Adrenal gland (tissue), 5 donors: ENCODE results near the gene BORCS8.

Experiments
- CTCF ChIP-seq, 6 experiments: fragments of 450-650 bp in 4 of 6; fragments of 200-600 bp in 2 of 6; sonication (generic) in 1 of 6; IDR thresholded peaks; 1 replicate in 5 of 6; 2 replicates in 1 of 6; pipeline versions ENCODE4 v1.5.1 to v1.8.0; 2016 to 2021; ENCODE audit warnings: antibody characterized with exemption in 6 of 6, mild to moderate bottlenecking in 2 of 6, moderate library complexity in 1 of 6
- POLR2A ChIP-seq, 2 donors: fragments of 450-650 bp; IDR thresholded peaks; one replicate each; pipeline ENCODE4 v1.6.1; 2017; ENCODE audit warnings: antibody characterized with exemption in 2 of 2, mild to moderate bottlenecking in 2 of 2, moderate library complexity in 1 of 2
- donor health status: DM: no; HTN: no; CAD: no.

- TF ChIP-seq POLR2A (IDR thresholded peaks at IDR 0.05) (no peak), CTCF (IDR thresholded peaks at IDR 0.05) (no peak)
Observed at GRCh38 chr19:19179548-19180441, 12.2 kb downstream of the BORCS8 start.
